Cardiac atrium fibroblast (primary cell): ENCODE data around the gene SCGB1D1. TPM values are rescaled to one million over a fixed set of nuclear protein-coding genes. Genes with fewer than 3 reads are reported as not detected.

Experiments
- total RNA-seq: library from RNA; depleted of rRNA; stranded (reverse); fragments of >200 nt; gene quantifications from 2 replicates; pipeline ENCODE4 v1.2.3, GENCODE V29; 2015

The SCGB1D1 gene, protein sequence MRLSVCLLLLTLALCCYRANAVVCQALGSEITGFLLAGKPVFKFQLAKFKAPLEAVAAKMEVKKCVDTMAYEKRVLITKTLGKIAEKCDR
- not detected in 2 replicates for total RNA-seq

DNA sequence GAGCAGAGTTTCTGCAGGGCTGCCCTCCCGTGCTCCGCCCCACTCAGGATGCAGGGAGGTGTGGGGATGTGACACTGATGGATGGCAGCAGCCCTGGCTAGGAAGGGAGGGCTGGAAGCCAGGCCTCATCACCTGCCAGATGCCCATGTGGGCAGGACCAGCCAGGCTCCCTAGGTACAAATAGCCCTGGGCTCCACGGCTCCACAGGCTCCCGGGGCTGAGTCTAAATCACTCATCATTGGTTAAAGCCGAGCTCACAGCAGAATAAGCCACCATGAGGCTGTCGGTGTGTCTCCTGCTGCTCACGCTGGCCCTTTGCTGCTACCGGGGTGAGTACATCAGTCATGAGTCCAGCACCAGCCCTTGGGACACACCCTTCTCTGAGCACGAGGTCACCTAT, at the start of gene SCGB1D1:
Gene SCGB1D1, plus strand, starts transcription at position 206 of the 400 bp plus-strand sequence. Its CDS starts 69 bp downstream, at position 275.

DNA sequence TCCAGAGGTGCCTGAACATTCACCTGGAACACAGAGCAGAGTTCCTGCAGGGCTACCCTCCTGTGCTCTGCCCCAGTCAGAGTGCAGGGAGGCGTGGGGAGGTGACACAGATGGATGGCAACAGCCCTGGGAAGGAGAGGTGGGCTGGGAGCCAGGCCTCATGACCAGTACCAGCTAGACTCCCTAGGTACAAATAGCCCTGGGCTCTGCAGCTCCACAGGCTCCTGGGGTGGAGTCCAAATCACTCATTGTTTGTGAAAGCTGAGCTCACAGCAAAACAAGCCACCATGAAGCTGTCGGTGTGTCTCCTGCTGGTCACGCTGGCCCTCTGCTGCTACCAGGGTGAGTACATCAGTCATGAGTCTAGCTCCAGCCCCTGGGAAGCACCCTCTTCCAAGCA, 52.0 kb downstream of the SCGB1D1 start, which contains the start of gene SCGB1D2:
Gene SCGB1D2, plus strand, starts transcription at position 219 of the 400 bp plus-strand sequence. Its CDS starts 69 bp downstream, at position 288.

Other genes with a start within 250 kb of the SCGB1D1 start
- gene BEST1, start 239.9 kb upstream of the SCGB1D1 start, total RNA-seq, result 0.97 and 3.4 TPM in 2 replicates
- gene FTH1, start 222.6 kb upstream of the SCGB1D1 start, total RNA-seq, result 1,492 and 3,687 TPM in 2 replicates
- gene INCENP, start 66.2 kb upstream of the SCGB1D1 start, total RNA-seq, result 6.0 and 13.9 TPM in 2 replicates
- gene SCGB2A1, start 18.5 kb downstream of the SCGB1D1 start, total RNA-seq, result not detected in 2 replicates
- gene SCGB1D2, start 52.0 kb downstream of the SCGB1D1 start, total RNA-seq, result not detected in 2 replicates
- not detected in 2 replicates for gene SCGB2A2, start 79.9 kb downstream of the SCGB1D1 start, total RNA-seq
- gene SCGB1D4, start 108.9 kb downstream of the SCGB1D1 start, total RNA-seq, result not detected in 2 replicates
- gene ASRGL1, start 147.2 kb downstream of the SCGB1D1 start, total RNA-seq, result 0.16 TPM in 1 of 2 replicates, not detected in the other
- not detected in 2 replicates for gene SCGB1A1, start 228.8 kb downstream of the SCGB1D1 start, total RNA-seq